Aorta (tissue), 5 donors: ENCODE measurements around the gene GATA6. TPM values are rescaled to one million over a fixed set of nuclear protein-coding genes. Genes with fewer than 3 reads are reported as not detected.
"Not testable (repeated sequence)": the region's sequence is repeated elsewhere in the genome, so short reads cannot be mapped to it uniquely, and the experiment has no call there.

Source experiments
- ATAC-seq: fragments of 200-7000 bp; cut with Tn5 transposase; one replicate; pipeline ENCODE4 v1.9.1; 2022; ENCODE audit warnings: moderate library complexity; ENCODE audit not compliant: low FRiP score
- DNase-seq, 2 donors: peaks; one replicate each; pipeline ENCODE4 v3.0.0-alpha.2; 2020
- H3K27ac ChIP-seq, 2 donors: one replicate each; pipeline ENCODE4 v1.5.1; 2013; ENCODE audit warnings: low read length in 2 of 2, mild to moderate bottlenecking in 2 of 2, moderate library complexity in 2 of 2, control low read depth in 1 of 2, inconsistent platforms in 1 of 2, low read depth in 1 of 2
- H3K27me3 ChIP-seq, 2 donors: one replicate each; pipeline ENCODE4 v1.6.1; 2013; ENCODE audit warnings: control low read depth in 1 of 2, low read length in 1 of 2, mild to moderate bottlenecking in 1 of 2, moderate library complexity in 1 of 2; ENCODE audit not compliant: insufficient read depth in 2 of 2, control insufficient read depth in 1 of 2
- H3K36me3 ChIP-seq, 2 donors: one replicate each; pipeline ENCODE4 v1.6.1; 2013; ENCODE audit warnings: control low read depth in 1 of 2, low read length in 1 of 2, mild to moderate bottlenecking in 1 of 2; ENCODE audit not compliant: insufficient read depth in 2 of 2, control insufficient read depth in 1 of 2
- H3K4me1 ChIP-seq, 2 donors: one replicate each; pipeline ENCODE4 v1.6.1; 2013; ENCODE audit warnings: low read length in 2 of 2, control low read depth in 1 of 2, mild to moderate bottlenecking in 1 of 2, moderate library complexity in 1 of 2; ENCODE audit not compliant: insufficient read depth in 2 of 2, control insufficient read depth in 1 of 2
- H3K4me3 ChIP-seq, 2 donors: one replicate each; pipeline ENCODE4 v1.5.1; 2013; ENCODE audit warnings: low read length in 2 of 2, control low read depth in 1 of 2, mild to moderate bottlenecking in 1 of 2
- H3K9me3 ChIP-seq: one replicate; pipeline ENCODE4 v1.6.1; 2013; ENCODE audit warnings: mild to moderate bottlenecking, low read length; ENCODE audit not compliant: control insufficient read depth
- whole genome bisulfite sequencing, 2 donors: extraction: QIAGEN DNeasy Blood & Tissue Kit; methylation state at CpG; one replicate each; pipeline ENCODE4 v1.1.7; 2013; 5-methylcytosine and 5-hydroxymethylcytosine counted together
- intact Hi-C, 2 donors: fragments of 100-400 bp; cut with DNase I; formaldehyde crosslinking; loops; one replicate each; pipeline versions ENCODE4 v1.14.2 to v1.15.0; 2022
- polyA plus RNA-seq, 2 donors: library from polyadenylated mRNA; stranded (reverse); fragments of 200-250 nt; gene quantifications; one replicate each; pipeline ENCODE4 v1.2.3, GENCODE V29; 2013
- total RNA-seq, 2 donors: library from RNA; stranded (reverse); fragmentation: NEBNext Ultra II Directional; extraction: Animal tissue kit (Norgen Biotek cat#: 25700); gene quantifications; one replicate each; pipeline ENCODE4 v1.2.1, GENCODE V29; 2021
- donor health status: healthy with polysubstance abuse.
- donor health status: Bipolar disorder and iron deficiency.
- donor health status: DM: no; HTN: no; CAD: no.
- donor health status: DM: no; HTN: no; CAD: no.
- donor health status: DM: yes; HTN: yes; CAD: no.

Gene GATA6
- total and polyA plus RNA-seq, 4 donors, result 16.0 to 41.5 (median 30.8) TPM

- no peak overlapping the region for H3K4me3 ChIP-seq
- no peaks in the 10 kb centered on the region for H3K27me3 ChIP-seq
- 8 to 14% methylated on average over 11 of the region's 11 CpGs for WGBS, 2 donors
- no peaks in the 10 kb centered on the region for H3K9me3 ChIP-seq
- intact Hi-C loops, result loop anchor here (5.0 kb wide), 1 partner anchor 158 kb away; no protein-coding TSS in a partner anchor
- no peaks in the 10 kb centered on the region for H3K36me3 ChIP-seq
- H3K27ac ChIP-seq, result peak overlapping the region; percentile 91 to 94
- DNase-seq (no peak), ATAC-seq (no peak)
- H3K4me1 ChIP-seq, result peaks cover 6 to 7% of the 10 kb centered on the region in 2 donors
Observed at GRCh38 chr18:22189449-22190166, 20.2 kb downstream of the GATA6 start.

- no peak for ATAC-seq
- Histone ChIP-seq H3K27ac (peak overlapping the region; percentile 79 to 84), H3K9me3 (no peaks in the 10 kb centered on the region), H3K36me3 (no peaks in the 10 kb centered on the region), H3K4me1 (peaks cover 4 to 9% of the 10 kb centered on the region in 2 donors), H3K27me3 (no peaks in the 10 kb centered on the region), H3K4me3 (no peak overlapping the region)
- 18% methylated on average over 5 of the region's 5 CpGs for WGBS, 2 donors
- DNase-seq, result no peak
- intact Hi-C loops, result loop anchor here (5.0 kb wide), 1 partner anchor 156 kb away; no protein-coding TSS in a partner anchor
Observed at GRCh38 chr18:22191346-22191695, 21.9 kb downstream of the GATA6 start.

DNA sequence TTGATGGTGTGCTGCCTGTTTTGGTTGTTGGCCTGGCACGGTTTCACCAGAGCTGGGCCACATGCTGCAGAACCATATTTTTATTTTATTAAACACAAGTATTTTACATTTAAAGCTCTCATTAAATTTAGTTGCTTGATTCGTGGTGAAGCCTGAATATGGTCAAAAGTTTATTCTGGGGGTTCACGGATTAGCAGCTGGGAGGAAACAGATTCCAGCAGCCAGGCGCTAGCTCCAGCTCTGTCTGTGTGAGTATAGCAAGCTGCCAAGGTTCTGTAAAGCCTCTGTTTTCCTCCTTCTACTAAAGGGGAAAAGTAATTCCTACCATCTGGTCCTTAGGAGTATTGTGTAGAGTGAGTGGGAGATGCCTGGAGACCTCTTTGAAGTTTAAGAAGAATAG, 22.5 kb downstream of the GATA6 start:
- H3K27ac ChIP-seq, result peak overlapping the region; percentile 84 to 86
- no peaks in the 10 kb centered on the region for H3K36me3 ChIP-seq
- peaks cover 4 to 9% of the 10 kb centered on the region in 2 donors for H3K4me1 ChIP-seq
- no peaks in the 10 kb centered on the region for H3K9me3 ChIP-seq
- WGBS, 2 donors, result 3 to 4% methylated on average over 4 of the region's 4 CpGs
- no peak for DNase-seq
- intact Hi-C loops, result loop anchor here (5.0 kb wide), 1 partner anchor 155 kb away; no protein-coding TSS in a partner anchor
- H3K27me3 ChIP-seq, result no peaks in the 10 kb centered on the region
- ATAC-seq, result no peak
- no peak overlapping the region for H3K4me3 ChIP-seq

DNA sequence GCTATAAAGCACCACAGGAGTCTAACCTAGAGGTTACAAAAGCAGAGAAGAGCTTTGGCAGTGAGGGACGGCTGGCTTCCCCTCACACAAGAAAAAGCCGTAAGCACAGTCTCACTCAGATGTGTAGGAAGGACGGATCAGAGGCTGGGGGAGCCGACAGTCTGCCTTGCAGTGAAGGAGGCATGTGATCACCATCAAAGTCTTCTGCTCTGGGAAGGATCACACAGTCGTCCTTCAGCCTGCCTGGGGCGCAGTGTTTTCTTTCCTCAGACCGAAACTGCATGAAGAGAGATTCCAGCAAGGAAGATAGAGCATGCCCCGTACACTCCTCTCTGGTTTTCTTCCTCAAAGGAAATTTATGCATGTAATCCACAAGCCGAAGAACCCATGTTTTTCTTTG, 24.1 kb downstream of the GATA6 start:
- Histone ChIP-seq H3K4me1 (peaks cover 4 to 12% of the 10 kb centered on the region in 2 donors), H3K9me3 (no peaks in the 10 kb centered on the region), H3K36me3 (no peaks in the 10 kb centered on the region), H3K27me3 (no peaks in the 10 kb centered on the region), H3K4me3 (no peak overlapping the region), H3K27ac (peak overlapping the region; percentile 62 to 69)
- 5% methylated on average over 9 of the region's 9 CpGs for WGBS, 2 donors
- DNase-seq, result no peak
- intact Hi-C loops, result loop anchor here (5.0 kb wide), 1 partner anchor 154 kb away; no protein-coding TSS in a partner anchor
- ATAC-seq, result no peak

DNA sequence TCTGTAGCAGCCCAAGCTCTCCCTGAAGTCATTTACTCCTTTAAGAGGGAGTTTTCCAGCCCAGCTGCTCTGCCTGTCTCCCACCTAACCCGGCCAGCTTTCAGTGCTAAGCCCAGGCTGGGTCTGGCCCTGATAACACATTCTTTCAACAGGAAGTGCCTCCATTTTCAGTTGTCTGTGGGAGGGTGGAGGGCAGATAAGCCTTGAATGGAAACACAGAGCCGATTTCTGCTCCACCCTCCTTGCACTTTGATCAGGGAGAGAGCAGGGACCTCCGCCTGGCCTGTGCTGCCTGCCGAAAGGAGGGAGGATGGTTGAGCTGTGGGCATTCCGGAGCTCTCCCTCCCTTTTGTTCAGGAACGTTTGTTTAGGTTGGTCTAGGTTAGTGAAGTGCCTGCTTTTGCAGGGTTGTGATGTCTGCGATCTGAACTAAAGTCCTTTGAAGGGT, 24.8 kb downstream of the GATA6 start:
- Histone ChIP-seq H3K4me3 (no peak overlapping the region), H3K36me3 (no peaks in the 10 kb centered on the region), H3K27me3 (no peaks in the 10 kb centered on the region), H3K4me1 (peaks cover 4 to 11% of the 10 kb centered on the region in 2 donors), H3K27ac (peak overlapping the region; percentile 62 to 72), H3K9me3 (no peaks in the 10 kb centered on the region)
- intact Hi-C loops, result loop anchor here (5.0 kb wide), 1 partner anchor 153 kb away; no protein-coding TSS in a partner anchor
- WGBS, 2 donors, result 2 to 7% methylated on average over 7 of the region's 7 CpGs
- DNase-seq (no peak), ATAC-seq (no peak)

- Histone ChIP-seq H3K9me3 (no peaks in the 10 kb centered on the region), H3K4me3 (no peak overlapping the region), H3K27ac (peak overlapping the region; percentile 2 to 25), H3K36me3 (no peaks in the 10 kb centered on the region), H3K27me3 (no peaks in the 10 kb centered on the region), H3K4me1 (peaks cover 4 to 11% of the 10 kb centered on the region in 2 donors)
- intact Hi-C loops, result no loop called here
- 42 to 52% methylated on average over 11 of the region's 11 CpGs for WGBS, 2 donors
- ATAC-seq, result no peak
- DNase-seq, result no peak
Observed at GRCh38 chr18:22195052-22195451, 25.7 kb downstream of the GATA6 start.

GRCh38 chr18:22196943-22197342, 27.6 kb downstream of the GATA6 start:
- ATAC-seq, H3K4me3 ChIP-seq, H3K27me3 ChIP-seq, H3K9me3 ChIP-seq, DNase-seq, H3K36me3 ChIP-seq, intact Hi-C loops: not testable (repeated sequence)
- peak overlapping the region; percentile 33 to 56 for H3K27ac ChIP-seq
- H3K4me1 ChIP-seq, result peaks cover 7 to 11% of the 10 kb centered on the region in 2 donors
- 60 to 63% methylated on average over 5 of the region's 5 CpGs for WGBS, 2 donors

DNA sequence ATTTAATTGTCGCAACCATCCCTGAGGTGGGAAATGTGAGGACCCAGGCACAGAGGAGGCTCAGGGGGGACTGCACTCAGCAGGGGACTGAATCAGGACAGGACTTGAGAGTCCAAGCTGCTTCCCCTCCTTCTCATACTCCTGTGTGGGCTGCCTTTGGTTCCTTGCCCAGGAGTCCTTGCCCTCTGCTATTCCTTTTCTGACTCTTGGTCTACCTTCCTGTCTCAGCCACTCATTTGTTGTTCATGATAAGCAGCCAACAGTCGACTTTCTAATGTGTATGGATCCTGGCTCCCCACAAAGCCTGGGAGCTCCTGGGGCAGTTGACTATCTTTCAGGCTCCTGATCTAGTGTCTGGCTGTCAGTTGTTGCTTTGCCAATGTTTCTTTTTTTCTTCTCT, 28.3 kb downstream of the GATA6 start:
- Histone ChIP-seq H3K4me3 (no peak overlapping the region), H3K27me3 (no peaks in the 10 kb centered on the region), H3K27ac (peak overlapping the region; percentile 33 to 92), H3K4me1 (peaks cover 7 to 11% of the 10 kb centered on the region in 2 donors), H3K36me3 (no peaks in the 10 kb centered on the region), H3K9me3 (no peaks in the 10 kb centered on the region)
- DNase-seq, result no peak
- ATAC-seq, result no peak
- intact Hi-C loops, result no loop called here
- WGBS, 2 donors, result 3 to 7% methylated on average over 2 of the region's 2 CpGs

DNA sequence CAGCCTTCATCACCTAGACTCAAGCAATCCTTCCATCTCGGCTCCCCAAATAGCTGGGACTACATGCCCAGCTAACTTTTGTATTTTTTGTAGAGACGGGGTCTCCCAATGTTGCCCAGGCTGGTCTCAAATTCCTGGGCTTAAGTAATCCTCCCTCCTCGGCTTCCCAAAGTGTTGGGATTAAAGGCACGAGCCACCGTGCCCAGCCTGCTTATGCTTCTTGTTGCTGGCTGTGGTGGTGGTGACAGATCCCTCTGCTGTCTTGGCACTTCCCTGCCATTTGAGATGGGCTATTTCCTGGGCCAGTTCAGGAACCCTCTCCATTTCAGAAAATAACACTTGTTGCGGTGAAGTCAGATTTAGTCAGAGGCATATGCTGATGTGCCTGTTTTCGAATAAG, 28.8 kb downstream of the GATA6 start:
- no peak for ATAC-seq
- no peaks in the 10 kb centered on the region for H3K36me3 ChIP-seq
- no peak overlapping the region for H3K4me3 ChIP-seq
- WGBS, 2 donors, result 16 to 21% methylated on average over 7 of the region's 7 CpGs
- intact Hi-C loops, result no loop called here
- peak overlapping the region; percentile 33 to 55 for H3K27ac ChIP-seq
- no peak for DNase-seq
- H3K9me3 ChIP-seq, result no peaks in the 10 kb centered on the region
- H3K4me1 ChIP-seq, result peaks cover 9% of the 10 kb centered on the region in 2 donors
- no peaks in the 10 kb centered on the region for H3K27me3 ChIP-seq
